HG02571 (cell line): ENCODE results near the gene TFF2.

Source experiments
- ATAC-seq: cut with Tn5 transposase; IDR thresholded peaks from one replicate; pipeline ENCODE4 v1.9.1; 2021; ENCODE audit warnings: mild to moderate bottlenecking, moderate library complexity; ENCODE audit not compliant: unreplicated experiment

Gene TFF2

GRCh38 chr21:42324896-42325295, 25.9 kb downstream of the TFF2 start:
- no peak for ATAC-seq

- ATAC-seq, result no peak
These were observed 28.9 kb downstream of the TFF2 start for GRCh38 chr21:42321845-42322244.

- no peak for ATAC-seq
These were observed 29.6 kb downstream of the TFF2 start for GRCh38 chr21:42321231-42321630.

GRCh38 chr21:42320791-42321190, 30.0 kb downstream of the TFF2 start:
- ATAC-seq, result no peak

- ATAC-seq, result no peak
These were observed 30.8 kb downstream of the TFF2 start for GRCh38 chr21:42319851-42320572.

GRCh38 chr21:42319376-42319775, 31.4 kb downstream of the TFF2 start:
- ATAC-seq, result no peak

GRCh38 chr21:42317826-42318746, 32.7 kb downstream of the TFF2 start:
- ATAC-seq, result no peak

- ATAC-seq, result no peak
These were observed 33.5 kb downstream of the TFF2 start for GRCh38 chr21:42317341-42317741.

- no peak for ATAC-seq
These were observed 33.9 kb downstream of the TFF2 start for GRCh38 chr21:42316891-42317290.

GRCh38 chr21:42315296-42315891, 35.4 kb downstream of the TFF2 start, which contains the start of gene TFF3:
Gene TFF3, minus strand, starts transcription at chr21:42315409. Its CDS starts 35 bp downstream, at chr21:42315374.
- ATAC-seq, result no peak

- no peak for ATAC-seq
These were observed 36.0 kb downstream of the TFF2 start for GRCh38 chr21:42314616-42315295.

GRCh38 chr21:42313501-42313969, 37.3 kb downstream of the TFF2 start:
- ATAC-seq, result no peak

GRCh38 chr21:42312626-42313104, 38.1 kb downstream of the TFF2 start:
- no peak for ATAC-seq

GRCh38 chr21:42311816-42312625, 38.8 kb downstream of the TFF2 start:
- no peak for ATAC-seq

- no peak for ATAC-seq
These were observed 39.6 kb downstream of the TFF2 start for GRCh38 chr21:42311160-42311559.

- ATAC-seq, result no peak
These were observed 40.3 kb downstream of the TFF2 start for GRCh38 chr21:42310411-42311001.

GRCh38 chr21:42309753-42310213, 41.0 kb downstream of the TFF2 start:
- no peak for ATAC-seq

- no peak for ATAC-seq
These were observed 41.7 kb downstream of the TFF2 start for GRCh38 chr21:42308914-42309752.
